ENCODE data around the gene ADIRF.
"Not testable (repeated sequence)": the region's sequence is repeated elsewhere in the genome, so short reads cannot be mapped to it uniquely, and the experiment has no call there.

ADIRF gene

GRCh38 chr10:86960863-86961434 is 7.3 kb upstream of the ADIRF start:
- DNase-seq (ENCODE audit: low spot score): no peak

GRCh38 chr10:86961481-86962091 is 6.7 kb upstream of the ADIRF start:
- DNase-seq (ENCODE audit: low spot score): no peak

- no peak for DNase-seq (ENCODE audit: low spot score)
Measured at GRCh38 chr10:86962136-86962980, 5.9 kb upstream of the ADIRF start.

- no peak for DNase-seq (ENCODE audit: low spot score)
Measured at GRCh38 chr10:86962981-86963310, 5.3 kb upstream of the ADIRF start.

GRCh38 chr10:86963341-86963919 is 4.9 kb upstream of the ADIRF start:
- no peak for DNase-seq (ENCODE audit: low spot score)

- DNase-seq (ENCODE audit: low spot score): no peak
Measured at GRCh38 chr10:86964061-86964846, 4.0 kb upstream of the ADIRF start.

- no peak for DNase-seq (ENCODE audit: low spot score)
Measured at GRCh38 chr10:86964847-86965190, 3.5 kb upstream of the ADIRF start.

GRCh38 chr10:86965986-86966654 is 2.2 kb upstream of the ADIRF start:
- DNase-seq (ENCODE audit: low spot score): no peak

- DNase-seq (ENCODE audit: low spot score): peak; percentile 5
Measured at GRCh38 chr10:86967481-86967941, 771 bp upstream of the ADIRF start.

- DNase-seq (ENCODE audit: low spot score): no peak
Measured at GRCh38 chr10:86968994-86969355, 693 bp downstream of the ADIRF start.

GRCh38 chr10:86969421-86970041 is 1.2 kb downstream of the ADIRF start:
- DNase-seq (ENCODE audit: low spot score): no peak

GRCh38 chr10:86970162-86970981 is 2.1 kb downstream of the ADIRF start:
- DNase-seq (ENCODE audit: low spot score): peak; percentile 62

- DNase-seq (ENCODE audit: low spot score): no peak
Measured at GRCh38 chr10:86970982-86971231, 2.6 kb downstream of the ADIRF start.

- peak; percentile 84 for DNase-seq (ENCODE audit: low spot score)
Measured at GRCh38 chr10:86971232-86971991, 3.1 kb downstream of the ADIRF start.

GRCh38 chr10:86972613-86973380 is 4.5 kb downstream of the ADIRF start:
- DNase-seq (ENCODE audit: low spot score): no peak

- DNase-seq (ENCODE audit: low spot score): no peak
Measured at GRCh38 chr10:86974484-86974883, 6.2 kb downstream of the ADIRF start.

GRCh38 chr10:86976362-86977056 is 8.2 kb downstream of the ADIRF start:
- DNase-seq (ENCODE audit: low spot score): no peak

GRCh38 chr10:86978457-86978856 is 10.2 kb downstream of the ADIRF start:
- DNase-seq (ENCODE audit: low spot score): not testable (repeated sequence)

Data from iPS-NIHi11 (cell line).